Measurements from ENCODE around the gene MCTP2.
"Not testable (repeated sequence)": the region's sequence is repeated elsewhere in the genome, so short reads cannot be mapped to it uniquely, and the experiment has no call there.

The MCTP2 gene

DNA sequence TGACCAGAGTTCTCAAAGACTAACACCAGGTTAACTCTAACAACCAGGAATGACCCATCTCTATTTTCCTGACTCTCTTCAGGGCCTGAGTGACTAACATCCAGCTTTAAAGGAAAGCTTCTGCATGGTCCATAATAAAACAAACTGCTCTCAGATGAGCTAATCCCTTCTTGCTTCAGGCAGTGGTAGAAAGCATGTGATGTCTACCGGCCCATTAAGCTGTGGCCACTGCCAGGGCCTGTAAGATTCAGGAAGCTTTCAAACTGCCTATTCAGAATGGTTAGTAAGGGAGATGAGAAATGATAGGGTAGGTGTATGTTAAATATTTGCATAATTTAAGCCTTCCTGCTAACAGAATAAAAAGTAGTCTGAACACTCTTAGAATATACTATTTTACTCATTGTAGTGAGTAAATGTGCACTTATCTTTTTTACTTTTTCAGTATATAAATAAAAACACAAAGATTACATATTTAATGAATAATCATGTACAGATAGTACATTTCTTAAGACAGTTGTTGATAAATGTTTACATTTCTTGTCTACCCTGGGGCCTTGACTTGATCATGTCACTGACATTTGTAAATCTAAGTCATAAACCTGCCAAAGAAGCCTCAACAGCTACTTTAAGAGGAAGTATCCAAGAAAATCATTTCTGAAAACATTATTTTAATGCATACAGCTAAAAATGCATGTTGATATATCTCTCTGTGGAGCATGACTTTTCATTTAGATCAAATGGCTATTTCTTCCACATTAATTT is 222.0 kb downstream of the MCTP2 start:
- peak; percentile 48 for DNase-seq (ENCODE audit: low spot score)

DNA sequence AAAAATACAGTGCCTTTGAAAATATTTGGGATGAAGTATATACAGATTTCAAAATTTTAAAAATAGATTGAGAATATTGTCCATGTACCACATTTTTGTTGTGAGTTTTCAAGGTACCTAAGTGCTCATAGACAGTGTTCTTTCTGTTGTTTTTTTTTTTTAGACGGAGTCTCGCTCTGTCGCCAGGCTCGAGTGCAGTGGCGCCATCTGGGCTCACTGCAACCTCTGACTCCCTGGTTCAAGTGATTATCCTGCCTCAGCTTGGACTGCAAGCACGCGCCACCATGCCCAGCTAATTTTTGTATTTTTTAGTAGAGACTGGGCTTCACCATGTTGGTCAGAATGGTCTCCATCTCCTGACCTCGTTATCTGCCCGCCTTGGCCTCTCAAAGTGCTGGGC is 223.9 kb downstream of the MCTP2 start:
- no peak for DNase-seq (ENCODE audit: low spot score)

DNA sequence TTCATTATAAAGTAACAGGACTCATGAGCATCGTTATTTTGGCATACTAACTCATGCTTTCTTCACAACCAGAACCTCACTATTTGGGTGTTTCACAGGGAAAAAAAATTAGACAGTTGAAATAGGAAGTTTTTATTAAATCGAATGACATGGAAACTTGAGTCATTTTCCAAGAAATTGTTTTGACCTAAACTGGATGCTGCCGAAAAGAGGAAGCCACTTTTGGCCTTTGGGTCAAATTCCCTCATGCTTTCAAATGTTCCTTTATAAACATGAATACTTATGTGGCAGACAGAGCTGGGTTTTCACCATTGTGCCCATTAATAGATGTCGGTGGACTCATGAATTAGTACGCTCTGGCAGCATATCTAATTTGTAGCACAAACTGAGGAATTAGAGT is 224.9 kb downstream of the MCTP2 start:
- DNase-seq (ENCODE audit: low spot score): no peak

DNA sequence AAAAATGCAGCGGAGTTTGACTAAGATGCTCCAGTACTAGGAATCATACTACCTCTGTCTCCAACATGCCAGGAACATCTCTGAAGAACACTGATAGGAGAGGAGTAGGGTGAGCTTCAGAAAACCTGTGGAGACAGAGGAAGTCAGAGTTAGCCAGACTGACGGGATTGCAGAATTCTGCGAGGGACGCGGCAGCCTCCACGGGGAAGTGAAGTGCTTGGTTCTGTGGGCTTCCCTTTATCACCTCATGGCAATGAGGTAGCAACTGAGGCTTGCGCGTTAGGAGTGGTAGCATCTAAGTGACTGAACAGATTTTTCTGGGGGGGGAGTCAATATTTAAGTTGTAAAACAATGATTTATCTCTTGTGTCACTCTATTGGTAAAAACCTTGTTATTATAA is 226.3 kb downstream of the MCTP2 start:
- no peak for DNase-seq (ENCODE audit: low spot score)

DNA sequence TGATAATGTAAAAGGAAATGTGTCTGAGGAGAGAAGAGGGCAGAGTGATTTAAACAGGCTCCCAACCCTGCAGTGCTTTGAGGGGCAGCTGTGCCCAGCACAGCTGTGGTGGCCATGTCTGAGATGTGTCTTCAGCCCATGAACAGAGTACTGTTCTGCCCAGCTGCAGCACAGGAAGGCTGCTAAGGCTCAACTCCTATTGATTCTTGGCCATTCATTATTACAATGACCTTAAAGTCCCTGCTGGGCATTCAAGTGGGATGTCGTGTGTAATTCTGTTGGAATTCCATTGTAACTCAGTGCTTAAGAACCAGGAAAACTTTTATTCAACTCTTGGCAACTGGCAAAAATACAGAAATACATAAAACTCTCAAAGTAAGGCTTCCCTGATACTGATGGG is 229.3 kb downstream of the MCTP2 start:
- peak; percentile 7 for DNase-seq (ENCODE audit: low spot score)

DNA sequence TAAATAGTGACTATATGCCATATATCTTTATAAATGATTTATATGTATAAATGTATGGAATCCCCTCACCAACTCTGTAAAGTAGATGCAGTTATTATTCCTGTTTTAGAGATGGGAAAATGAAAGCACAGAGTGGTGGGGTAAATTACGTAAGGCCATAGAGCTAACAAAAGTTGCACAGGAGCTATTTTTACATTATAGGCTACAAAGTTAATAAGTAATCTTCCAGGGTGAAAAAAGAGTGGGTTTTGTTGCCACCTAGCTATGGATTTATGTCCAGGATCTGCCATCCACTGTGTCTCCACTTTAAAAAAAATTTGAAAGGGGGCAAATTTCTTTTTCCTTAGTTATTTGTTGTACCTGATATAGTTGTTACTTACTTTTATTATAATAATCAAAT is 235.7 kb downstream of the MCTP2 start:
- no peak for DNase-seq (ENCODE audit: low spot score)

DNA sequence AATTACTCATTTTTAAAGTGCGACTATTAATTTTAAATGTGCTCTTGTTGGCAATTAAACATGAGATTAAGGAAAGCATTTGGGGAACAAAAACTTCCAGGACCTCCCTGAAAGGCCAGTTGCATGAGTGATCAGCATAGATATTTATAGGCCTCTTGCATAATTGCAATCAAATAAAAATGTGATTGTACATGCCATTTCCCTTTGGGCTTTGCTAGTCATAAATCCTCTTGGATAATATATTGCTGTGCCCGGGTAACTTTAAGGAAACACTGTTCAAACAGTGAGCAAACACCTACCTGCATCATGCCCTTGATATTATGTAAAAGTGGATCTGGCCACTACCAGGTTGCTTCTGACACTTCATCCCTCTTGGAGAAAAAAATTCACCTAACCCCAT is 239.1 kb downstream of the MCTP2 start:
- DNase-seq (ENCODE audit: low spot score): no peak

DNA sequence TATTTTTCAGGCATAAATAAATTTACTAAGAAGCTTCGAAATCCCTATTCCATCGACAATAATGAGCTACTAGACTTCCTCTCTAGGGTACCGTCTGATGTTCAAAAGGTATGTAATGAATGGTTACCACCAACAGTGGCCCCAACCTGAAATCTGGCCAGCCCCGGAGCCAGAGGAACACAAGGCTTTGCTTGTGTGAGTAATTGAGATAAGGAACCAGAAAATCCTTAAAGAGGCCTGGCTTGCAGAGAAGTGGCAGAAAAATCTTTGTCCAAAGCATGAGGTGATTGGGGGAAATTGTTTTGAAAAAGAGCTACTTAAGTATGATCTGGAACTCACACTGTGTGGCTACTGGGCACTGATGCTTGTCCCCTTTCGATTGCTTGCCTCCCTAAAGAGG is 245.3 kb downstream of the MCTP2 start:
- DNase-seq (ENCODE audit: low spot score): no peak

DNA sequence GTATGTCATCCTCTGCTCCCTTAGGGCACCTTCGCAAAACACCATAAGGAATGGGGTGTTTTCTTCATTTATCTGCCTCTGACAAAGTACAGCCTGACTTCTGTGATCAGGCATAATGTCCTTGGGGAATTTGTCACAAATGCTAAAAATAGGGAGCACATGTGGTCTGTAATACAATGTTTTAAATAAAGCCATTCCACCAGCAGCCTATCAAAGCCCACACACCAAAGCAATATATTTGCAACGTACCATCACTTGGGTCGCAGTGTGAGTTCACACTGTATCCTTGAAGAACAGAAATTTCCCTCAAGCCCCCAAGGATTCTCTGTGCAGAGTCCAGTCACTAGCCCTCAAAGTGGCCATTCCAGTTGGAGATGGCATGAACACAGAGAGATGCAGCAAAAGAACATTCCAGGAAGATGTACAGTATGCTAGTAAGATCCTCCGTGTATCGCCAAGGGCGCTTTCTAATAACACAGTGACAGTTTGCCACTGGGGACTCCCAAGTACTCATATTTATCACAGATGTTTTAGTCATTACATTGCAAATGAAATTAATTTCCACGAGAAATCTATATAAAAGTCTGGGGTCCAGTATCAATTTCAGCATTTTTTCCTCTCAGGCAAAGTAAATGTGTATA is 246.7 kb downstream of the MCTP2 start:
- no peak for DNase-seq (ENCODE audit: low spot score)

DNA sequence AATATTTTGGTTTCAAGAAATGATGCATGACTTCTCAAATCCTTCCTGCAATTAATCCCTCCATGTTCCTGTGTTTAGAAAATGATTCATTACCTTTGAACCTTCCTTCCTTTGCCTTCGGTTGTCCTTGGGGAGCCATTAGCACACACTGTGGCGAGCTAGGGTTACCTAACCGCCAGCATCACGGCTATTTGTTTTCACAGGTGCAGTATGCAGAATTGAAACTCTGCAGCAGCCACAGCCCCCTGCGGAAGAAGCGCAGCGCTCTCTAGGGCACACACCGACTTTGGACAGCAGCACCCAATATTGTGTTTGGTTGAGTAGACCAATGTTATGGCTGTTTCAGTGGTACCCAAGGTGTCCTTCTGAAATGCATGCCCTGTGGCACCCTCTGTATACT is 247.4 kb downstream of the MCTP2 start:
- DNase-seq (ENCODE audit: low spot score): no peak

DNA sequence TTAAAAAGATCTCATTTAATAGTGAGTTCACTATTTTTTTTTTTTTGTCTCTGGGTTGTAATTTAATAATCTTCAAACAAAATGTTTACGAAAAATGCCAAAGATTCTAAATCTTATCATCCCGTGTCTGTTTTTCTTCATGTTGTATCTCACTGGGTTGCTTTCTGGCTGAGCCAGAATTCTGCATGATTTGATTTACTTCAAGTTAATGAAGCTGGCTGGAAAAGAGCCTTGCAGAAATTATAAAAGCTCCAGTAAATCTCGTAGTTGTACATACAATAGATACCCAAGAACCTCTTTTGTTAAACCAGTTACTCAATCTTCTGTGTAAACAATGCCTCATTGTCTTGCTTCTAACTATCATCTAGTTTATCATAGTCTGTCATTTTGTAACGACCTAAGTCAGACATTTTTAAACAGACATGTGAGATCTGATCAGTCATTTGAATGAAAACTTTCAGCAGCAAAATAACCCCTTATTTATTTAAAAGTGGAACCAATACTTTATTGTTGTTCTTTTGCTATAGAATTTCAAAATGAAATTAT is 249.0 kb downstream of the MCTP2 start:
- no peak for DNase-seq (ENCODE audit: low spot score)

DNA sequence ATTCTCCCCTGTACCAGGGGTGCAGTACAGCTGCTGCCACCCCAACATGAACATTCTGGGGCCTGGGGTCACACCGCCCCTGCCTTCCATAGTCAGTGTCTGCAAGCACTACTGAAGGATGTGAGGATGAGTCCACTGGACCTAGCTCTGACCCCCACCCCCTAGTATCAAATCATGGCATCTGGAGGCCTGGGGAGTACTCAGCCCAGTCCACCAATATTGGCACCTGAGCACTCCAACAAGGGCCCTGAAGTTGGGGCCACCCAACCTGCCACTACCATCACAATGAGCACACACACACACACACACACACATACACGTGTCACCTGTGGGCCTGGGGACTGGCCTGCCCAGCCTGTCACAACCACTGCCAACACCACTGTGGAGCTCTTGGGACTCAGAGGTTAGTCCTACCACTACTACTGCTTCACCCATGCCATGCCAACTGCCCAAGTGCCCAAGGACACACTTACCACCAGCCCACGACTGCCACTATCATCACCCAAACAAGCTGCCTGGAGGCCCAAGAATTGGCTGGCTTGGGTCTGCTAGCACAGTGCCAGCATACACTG is 253.9 kb downstream of the MCTP2 start:
- no peak for DNase-seq (ENCODE audit: low spot score)

DNA sequence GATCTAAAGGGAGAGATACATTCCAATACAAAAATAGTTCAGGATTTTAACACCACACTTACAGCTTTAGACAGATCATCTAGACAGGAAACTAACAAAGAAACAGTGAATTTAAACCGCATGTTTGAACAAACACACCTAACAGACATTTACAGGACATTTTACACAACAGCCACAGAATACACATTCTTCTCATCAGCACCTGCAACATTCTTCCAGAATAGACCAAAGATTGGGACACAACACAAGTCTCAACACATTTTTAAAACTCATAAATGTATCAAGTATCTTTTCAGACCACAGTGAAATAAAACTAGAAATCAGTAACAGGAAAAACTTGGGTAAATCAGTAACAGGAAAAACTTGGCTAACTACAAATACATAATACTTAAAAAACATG is 256.3 kb downstream of the MCTP2 start:
- DNase-seq (ENCODE audit: low spot score): peak; percentile 6

DNA sequence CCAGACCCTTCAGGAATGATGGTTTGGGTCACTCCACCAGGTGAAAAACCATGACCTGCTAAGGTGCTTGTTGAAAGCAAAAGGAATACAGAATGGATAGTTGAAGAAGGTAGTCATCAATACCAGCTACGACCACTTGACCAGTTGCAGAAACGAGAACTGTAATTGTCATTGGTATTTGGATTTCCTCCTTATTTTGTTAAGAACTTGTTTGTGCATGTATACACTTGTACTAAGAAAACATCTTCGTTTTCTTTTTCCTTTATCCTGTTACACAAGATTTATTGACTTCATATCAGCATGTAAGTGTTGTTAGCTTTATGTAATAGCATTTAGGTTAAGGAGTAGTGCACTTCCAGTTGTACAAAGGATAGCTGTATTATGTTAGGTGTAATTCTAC is 261.8 kb downstream of the MCTP2 start:
- DNase-seq (ENCODE audit: low spot score): no peak

DNA sequence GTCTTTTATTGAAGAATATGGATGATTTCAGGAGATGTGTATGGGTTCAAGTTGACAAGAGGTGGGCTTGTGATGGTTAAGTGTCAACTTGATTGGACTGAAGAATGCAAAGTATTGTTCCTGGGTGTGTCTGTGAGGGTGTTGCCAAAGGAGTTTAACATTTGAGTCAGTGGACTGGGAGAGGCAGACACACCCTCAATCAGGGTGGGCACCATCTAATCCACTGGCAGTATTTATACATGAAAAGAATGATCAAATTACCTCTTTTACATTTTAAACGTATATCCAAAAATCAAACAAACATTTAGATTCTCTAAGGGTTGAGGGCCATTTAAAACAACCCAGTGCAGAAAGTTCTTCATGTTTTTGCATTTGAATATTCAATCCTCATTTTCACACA is 262.2 kb downstream of the MCTP2 start:
- not testable (repeated sequence) for DNase-seq (ENCODE audit: low spot score)

DNA sequence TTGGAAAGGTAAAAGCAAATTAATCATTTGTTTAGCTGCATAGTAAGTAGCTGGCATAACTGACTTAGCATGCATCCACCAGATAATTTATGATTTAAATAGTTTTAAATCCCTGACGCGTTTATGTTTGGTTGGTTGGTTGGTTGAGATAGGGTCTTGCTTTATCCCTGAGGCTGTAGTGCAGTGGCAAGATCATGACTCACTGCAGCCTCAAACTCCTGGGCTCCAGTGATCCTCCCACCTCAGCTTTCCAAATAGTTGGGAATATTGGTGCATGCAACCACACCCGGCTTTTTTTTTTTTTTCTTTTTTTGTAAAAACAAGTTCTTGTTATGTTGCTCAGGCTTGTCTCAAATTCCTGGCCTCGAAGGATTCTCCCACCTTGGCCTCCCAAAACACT is 263.4 kb downstream of the MCTP2 start:
- DNase-seq (ENCODE audit: low spot score): no peak

DNA sequence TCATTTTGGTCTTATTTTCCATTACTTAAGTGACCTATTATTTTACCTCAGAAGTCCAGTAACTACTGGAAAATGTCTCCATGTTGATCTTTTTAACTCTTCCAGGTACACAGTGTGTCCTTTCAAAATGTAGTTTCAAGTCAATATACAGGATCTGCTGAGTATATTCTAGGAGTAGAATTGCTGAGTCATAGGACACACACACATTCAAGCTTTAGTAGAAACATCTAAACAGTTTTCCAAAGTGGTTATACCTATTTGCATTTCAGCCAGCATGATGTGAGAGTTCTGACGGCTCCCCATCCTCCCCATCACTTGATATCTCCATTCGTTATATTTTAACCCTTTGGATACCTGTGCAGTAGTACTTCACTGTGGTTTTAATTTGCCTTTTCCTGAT is 271.9 kb downstream of the MCTP2 start:
- no peak for DNase-seq (ENCODE audit: low spot score)

DNA sequence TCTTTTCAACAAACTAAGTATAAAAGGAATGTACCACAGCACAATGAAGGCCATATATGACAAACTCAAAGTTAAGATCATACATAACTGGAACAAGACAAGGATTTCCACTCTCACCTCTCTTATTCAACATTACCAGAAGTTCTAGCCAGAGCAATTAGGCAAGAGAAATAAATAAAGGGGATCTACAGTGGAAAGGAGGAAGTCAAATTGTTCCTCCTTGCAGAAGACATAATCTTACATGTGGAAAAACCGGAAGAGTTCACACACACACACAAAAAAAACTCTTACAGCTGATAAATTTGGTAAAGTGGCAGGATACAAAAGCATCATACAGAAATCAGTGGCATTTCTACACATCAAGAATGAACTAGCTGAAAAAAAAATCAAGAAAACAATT is 277.9 kb downstream of the MCTP2 start:
- no peak for DNase-seq (ENCODE audit: low spot score)

DNA sequence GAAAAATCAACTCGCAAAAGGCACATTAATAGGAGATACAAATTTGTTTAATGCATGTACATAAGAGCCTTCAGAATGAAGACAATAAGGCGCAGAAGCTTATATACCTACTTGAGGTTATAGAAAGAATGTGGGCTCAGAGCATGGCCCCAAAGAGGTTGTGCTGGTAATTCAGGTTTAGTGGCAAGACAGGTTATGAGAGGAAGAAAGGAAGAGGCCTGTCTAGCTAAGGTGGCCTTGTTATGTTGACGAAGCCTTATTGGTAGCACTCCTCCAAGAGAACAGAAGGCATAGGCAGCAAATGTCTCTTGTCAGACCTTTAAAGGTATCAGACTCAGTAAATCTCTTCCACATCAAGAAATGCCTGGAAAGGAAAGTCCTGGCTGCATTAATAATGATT is 290.8 kb downstream of the MCTP2 start:
- DNase-seq (ENCODE audit: low spot score): no peak

DNA sequence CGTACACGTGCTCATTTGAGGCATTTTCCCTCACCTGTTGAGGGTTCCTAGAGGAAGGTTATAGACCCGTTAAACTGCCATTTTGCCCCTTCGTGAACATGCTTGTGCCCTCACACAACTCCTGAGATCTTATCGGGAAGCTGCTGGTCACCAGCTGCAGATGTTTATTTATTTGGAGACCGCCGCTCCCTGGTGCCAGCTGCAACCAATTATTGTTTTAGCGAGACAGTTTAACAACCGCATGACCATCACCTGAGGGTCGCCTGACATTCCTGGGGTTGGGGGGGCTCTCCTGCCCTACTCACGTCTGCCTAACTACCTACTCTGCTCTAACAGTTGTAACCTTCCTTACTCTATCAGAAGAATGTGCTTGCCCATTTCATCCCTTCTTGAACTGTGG is 292.5 kb downstream of the MCTP2 start:
- no peak for DNase-seq (ENCODE audit: low spot score)

DNA sequence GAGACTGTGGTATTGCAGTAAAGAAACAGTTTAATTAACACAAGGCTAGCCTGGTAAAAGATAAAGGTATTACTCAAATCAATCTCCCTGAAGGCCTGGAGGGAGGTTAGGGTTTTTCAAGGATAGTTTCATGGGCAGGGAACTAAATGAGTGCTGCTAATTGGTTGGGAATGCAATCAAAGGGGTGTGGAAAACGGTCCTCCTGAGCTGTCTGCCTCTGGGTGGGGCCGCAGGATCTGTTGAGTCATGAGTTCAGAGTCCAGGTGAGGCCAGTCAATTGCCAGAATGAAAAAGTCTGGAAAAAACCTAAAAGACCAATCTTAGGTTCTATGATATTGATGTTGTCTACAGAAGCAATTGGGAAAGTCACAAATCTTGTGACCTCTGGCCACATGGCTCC is 293.2 kb downstream of the MCTP2 start:
- no peak for DNase-seq (ENCODE audit: low spot score)

DNA sequence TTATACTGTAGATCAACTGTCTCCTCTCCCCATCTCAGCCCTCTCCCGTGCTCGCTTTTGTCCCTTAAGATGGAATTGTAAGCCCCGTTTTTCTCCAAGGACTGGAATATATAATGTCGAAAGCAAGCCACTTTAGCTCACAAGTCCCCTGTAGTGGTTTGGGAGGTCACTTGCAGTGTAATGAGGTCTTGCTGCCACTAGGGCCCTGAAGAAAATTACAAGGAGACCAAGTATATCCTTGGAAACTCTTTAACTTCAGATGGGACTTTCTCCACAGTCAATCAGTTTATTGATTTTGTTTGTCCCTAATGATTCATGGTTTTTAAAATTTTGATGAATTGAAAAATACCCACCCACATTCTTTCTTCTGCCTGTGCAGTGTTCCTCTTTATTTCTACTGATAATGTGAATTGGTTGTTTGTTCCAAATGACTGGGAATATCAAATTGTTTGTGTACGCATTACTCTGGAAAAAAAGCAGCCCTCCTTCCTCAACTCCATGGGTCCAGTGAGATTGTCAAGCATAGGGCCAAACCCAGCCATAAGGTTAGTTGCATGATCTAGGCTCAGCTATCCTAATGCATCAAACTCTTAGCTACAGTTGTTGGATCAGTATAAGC is 294.8 kb downstream of the MCTP2 start:
- DNase-seq (ENCODE audit: low spot score): peak; percentile 16

DNA sequence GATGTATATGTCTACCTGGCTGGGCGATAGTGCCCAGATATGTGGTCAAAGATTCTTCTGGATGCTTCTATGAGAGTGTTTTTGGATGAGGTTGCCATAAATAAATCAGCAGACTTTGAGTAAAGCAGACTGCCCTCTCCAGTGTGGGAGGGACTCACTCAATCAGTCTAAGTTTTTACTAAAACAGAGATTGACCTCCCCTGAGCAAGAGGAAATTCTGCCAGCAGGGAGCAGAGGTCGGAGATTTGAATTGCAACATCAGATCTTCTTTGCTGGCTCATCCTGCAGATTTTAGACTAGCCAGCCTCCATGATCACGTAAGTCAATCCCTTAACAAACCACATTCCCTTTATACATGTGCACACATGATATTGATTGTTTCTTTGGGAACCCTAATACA is 300.9 kb downstream of the MCTP2 start:
- no peak for DNase-seq (ENCODE audit: low spot score)
